Ectodermal cell (in vitro differentiated cells): Measurements from ENCODE around the gene PSMD3.

Experiments
- H3K27ac ChIP-seq: 2 replicates; pipeline ENCODE4 v1.7.0; 2013; ENCODE audit warnings: mild to moderate bottlenecking, low read depth, low read length; ENCODE audit not compliant: insufficient read depth, poor library complexity, severe bottlenecking
- H3K27me3 ChIP-seq: 2 replicates; pipeline ENCODE4 v1.7.0; 2013; ENCODE audit warnings: mild to moderate bottlenecking, low read length; ENCODE audit not compliant: insufficient read depth, control insufficient read depth, poor library complexity, severe bottlenecking
- H3K36me3 ChIP-seq: one replicate; pipeline ENCODE4 v1.7.0; 2013; ENCODE audit warnings: low read length; ENCODE audit not compliant: control insufficient read depth, insufficient read depth
- H3K4me1 ChIP-seq: one replicate; pipeline ENCODE4 v1.7.0; 2013; ENCODE audit warnings: low read length; ENCODE audit not compliant: control insufficient read depth, insufficient read depth
- H3K4me3 ChIP-seq: 2 replicates; pipeline ENCODE4 v1.7.0; 2013; ENCODE audit warnings: low read depth, low read length, control low read depth; ENCODE audit not compliant: insufficient read depth
- H3K9me3 ChIP-seq: 2 replicates; pipeline ENCODE4 v1.7.0; 2013; ENCODE audit warnings: mild to moderate bottlenecking, low read length, moderate library complexity; ENCODE audit not compliant: control insufficient read depth
- WGBS, 2 experiments: methylation state at CpG; one replicate each; pipeline ENCODE4 v1.1.7; 2013; ENCODE audit warnings: missing lambda C conversion rate in 2 of 2; 5-methylcytosine and 5-hydroxymethylcytosine counted together

Gene PSMD3

GRCh38 chr17:40028595-40028994 is 48.0 kb downstream of the PSMD3 start:
- peaks cover 58% of the 10 kb centered on the region for H3K36me3 ChIP-seq
- H3K27me3 ChIP-seq: no peaks in the 10 kb centered on the region
- H3K4me3 ChIP-seq: no peak overlapping the region
- H3K27ac ChIP-seq: no peak overlapping the region
- H3K9me3 ChIP-seq: no peaks in the 10 kb centered on the region
- no peaks in the 10 kb centered on the region for H3K4me1 ChIP-seq
- 95 to 97% methylated on average over 13 of the region's 13 CpGs for WGBS, 2 experiments

- no peak overlapping the region for H3K27ac ChIP-seq
- no peaks in the 10 kb centered on the region for H3K27me3 ChIP-seq
- H3K4me3 ChIP-seq: no peak overlapping the region
- H3K36me3 ChIP-seq: peaks cover 45% of the 10 kb centered on the region
- peaks cover 4% of the 10 kb centered on the region for H3K4me1 ChIP-seq
- WGBS, 2 experiments: 97% methylated on average over 11 of the region's 11 CpGs
- H3K9me3 ChIP-seq: no peaks in the 10 kb centered on the region
Measured at GRCh38 chr17:40031706-40032105, 51.1 kb downstream of the PSMD3 start.

DNA sequence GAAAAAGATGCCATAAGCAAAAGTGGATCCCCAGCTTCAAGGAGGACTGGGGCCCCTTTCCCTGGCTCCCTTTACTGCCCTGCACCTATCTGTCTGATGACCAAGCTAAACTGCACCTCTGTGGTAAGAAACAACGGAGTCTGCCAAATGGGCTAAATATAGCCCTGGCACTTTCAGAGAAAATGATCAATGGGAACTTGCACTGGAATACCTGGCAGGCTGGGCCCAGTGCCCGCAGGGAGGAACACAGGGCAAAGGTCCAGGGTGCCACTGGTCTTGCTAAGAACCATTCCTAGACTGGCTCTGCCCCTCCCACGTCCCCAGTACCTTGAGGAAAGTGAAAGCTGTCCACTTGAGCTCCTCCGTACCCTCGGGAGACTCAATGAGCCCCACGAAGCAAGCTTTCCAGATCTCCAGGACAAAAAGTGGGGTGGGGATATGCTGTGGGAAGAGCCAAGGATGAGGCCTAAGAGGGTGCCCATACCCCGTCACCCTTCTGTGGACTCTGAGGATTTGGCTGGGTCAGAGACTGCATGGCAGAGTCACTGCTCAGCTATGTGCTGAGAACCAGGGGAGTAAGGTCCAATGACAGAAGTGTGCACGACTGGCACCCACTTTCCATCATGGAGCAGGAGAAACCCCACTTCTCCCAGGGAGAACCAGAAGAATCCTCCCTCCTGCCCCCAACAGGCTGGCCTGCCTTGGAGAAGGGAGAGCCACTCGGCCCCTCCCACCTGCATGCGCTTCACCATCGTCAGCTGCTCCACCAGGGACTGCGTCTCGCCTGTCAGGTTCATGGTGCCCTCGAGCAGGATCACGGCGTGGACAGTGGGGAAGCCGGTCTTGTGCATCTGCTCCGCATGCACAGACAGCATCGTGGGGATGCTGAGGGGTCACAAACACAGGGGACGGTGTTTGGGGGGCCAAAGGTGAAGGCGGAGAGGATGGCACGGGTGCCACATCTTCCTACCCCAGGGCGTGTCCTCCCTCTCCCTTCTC is 52.0 kb downstream of the PSMD3 start:
- H3K4me1 ChIP-seq: peaks cover 4% of the 10 kb centered on the region
- H3K9me3 ChIP-seq: no peaks in the 10 kb centered on the region
- H3K4me3 ChIP-seq: no peak overlapping the region
- WGBS, 2 experiments: 95 to 96% methylated on average over 23 of the region's 23 CpGs
- no peak overlapping the region for H3K27ac ChIP-seq
- peaks cover 45% of the 10 kb centered on the region for H3K36me3 ChIP-seq
- H3K27me3 ChIP-seq: no peaks in the 10 kb centered on the region

DNA sequence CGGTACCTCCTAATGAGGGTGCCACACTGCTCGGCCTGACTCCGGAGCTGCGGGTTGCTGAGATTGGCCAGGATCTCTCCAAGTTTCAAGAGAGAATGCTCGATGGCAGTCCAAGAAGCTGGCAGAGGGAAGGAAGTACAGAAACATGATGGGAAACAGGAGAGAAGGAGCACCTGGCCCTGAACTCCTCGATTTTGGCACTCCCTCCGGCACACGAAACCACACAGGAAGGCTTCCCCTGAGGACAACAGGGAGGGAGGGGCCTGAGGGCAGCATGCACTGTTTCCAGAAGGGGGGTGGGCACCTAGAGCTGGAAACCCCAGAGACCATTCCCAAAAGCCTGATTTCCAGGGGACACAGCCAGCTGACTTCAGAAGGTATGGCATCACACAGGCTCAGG is 52.7 kb downstream of the PSMD3 start:
- peaks cover 44% of the 10 kb centered on the region for H3K36me3 ChIP-seq

GRCh38 chr17:40034426-40035161 is 54.0 kb downstream of the PSMD3 start:
- 72 to 74% methylated on average over 8 of the region's 8 CpGs for WGBS, 2 experiments
- Histone ChIP-seq H3K36me3 (peaks cover 32% of the 10 kb centered on the region), H3K4me3 (no peak overlapping the region), H3K27ac (no peak overlapping the region), H3K27me3 (no peaks in the 10 kb centered on the region), H3K4me1 (peaks cover 4% of the 10 kb centered on the region), H3K9me3 (no peaks in the 10 kb centered on the region)

More for the DNA sequence above, 52.7 kb downstream of the PSMD3 start:
- Histone ChIP-seq H3K27me3 (no peaks in the 10 kb centered on the region), H3K4me3 (no peak overlapping the region), H3K27ac (no peak overlapping the region), H3K4me1 (peaks cover 4% of the 10 kb centered on the region), H3K9me3 (no peaks in the 10 kb centered on the region)
- WGBS, 2 experiments: 95 to 96% methylated on average over 8 of the region's 8 CpGs

DNA sequence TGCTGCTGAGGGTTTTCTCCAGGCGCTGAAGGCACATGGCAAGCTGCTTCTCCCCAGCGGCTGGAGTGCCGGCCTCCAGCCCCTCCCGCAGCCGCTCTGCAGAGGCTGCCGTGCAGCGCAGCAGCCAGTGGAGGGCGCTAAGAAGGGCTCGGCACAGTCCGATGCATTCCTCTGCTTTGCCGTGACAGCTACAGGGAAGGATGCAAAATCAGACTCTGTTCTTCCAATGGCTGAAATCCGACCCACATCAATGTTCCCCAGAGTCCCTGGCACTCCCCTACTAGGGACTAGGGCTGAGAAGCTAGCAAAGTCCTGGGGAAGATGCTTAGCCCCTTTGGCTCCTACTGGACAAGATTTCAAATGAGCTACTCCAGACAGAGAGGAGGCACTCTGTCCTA is 54.6 kb downstream of the PSMD3 start:
- no peaks in the 10 kb centered on the region for H3K9me3 ChIP-seq
- peaks cover 28% of the 10 kb centered on the region for H3K36me3 ChIP-seq
- no peak overlapping the region for H3K27ac ChIP-seq
- no peak overlapping the region for H3K4me3 ChIP-seq
- no peaks in the 10 kb centered on the region for H3K27me3 ChIP-seq
- H3K4me1 ChIP-seq: peaks cover 4% of the 10 kb centered on the region
- 8 to 10% methylated on average over 12 of the region's 12 CpGs for WGBS, 2 experiments

DNA sequence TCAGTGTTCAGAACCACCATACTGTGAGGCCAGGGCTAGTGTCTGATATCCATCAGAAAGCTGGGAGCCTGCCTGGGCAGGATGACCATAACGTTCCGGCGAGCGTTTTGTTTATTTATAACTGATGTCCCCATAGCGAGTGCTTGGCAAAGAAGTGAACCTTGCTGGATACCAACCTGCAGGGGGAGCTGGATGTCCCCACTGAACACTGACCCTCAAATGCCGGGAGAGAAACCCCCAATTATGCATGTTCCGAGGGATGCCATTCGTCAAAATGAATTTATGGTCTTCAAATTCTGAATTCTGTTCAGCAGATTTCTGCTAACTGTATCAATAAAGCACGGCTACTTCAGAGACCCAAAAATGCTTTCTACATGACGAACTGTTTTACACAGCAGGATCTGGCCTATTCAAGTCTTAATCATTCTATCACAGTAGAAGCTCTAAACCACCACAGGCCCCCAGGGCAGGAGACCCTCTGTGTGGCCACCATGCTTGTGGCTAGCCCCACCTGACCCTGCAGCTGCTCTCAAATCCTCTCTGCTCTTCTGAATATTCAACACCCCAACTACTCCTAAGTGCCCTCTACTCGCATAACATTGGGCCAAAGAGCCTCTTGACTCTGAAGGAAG is 58.4 kb downstream of the PSMD3 start:
- Histone ChIP-seq H3K9me3 (no peaks in the 10 kb centered on the region), H3K4me3 (no peak overlapping the region), H3K36me3 (peaks cover 5% of the 10 kb centered on the region), H3K27ac (peak overlapping the region; percentile 36), H3K27me3 (no peaks in the 10 kb centered on the region), H3K4me1 (peaks cover 4% of the 10 kb centered on the region)
- 70 to 72% methylated on average over 11 of the region's 11 CpGs for WGBS, 2 experiments

DNA sequence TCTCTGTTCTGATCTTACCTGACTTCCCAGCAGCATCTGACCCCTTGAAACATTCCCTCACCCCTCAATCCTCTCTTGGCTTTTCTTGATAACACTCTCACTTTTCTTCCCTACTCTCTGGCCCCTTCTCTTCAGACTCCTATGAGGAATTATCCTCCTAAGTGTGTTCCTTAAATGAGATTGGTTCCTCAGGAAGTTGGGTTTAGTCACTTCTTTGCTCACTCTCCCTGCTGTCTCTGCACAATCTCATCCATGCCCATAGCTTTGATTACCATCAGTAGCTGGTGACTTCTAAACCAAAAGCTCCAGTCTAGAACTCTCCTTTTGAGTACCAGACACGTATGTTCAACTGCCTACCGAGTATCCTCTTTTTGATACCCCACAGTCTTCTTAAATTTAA is 60.6 kb downstream of the PSMD3 start:
- 93 to 96% methylated on average over 2 of the region's 2 CpGs for WGBS, 2 experiments
- Histone ChIP-seq H3K9me3 (no peaks in the 10 kb centered on the region), H3K4me3 (no peak overlapping the region), H3K36me3 (no peaks in the 10 kb centered on the region), H3K27ac (no peak overlapping the region), H3K4me1 (no peaks in the 10 kb centered on the region), H3K27me3 (no peaks in the 10 kb centered on the region)
